OCI-LY7 (cell line): ENCODE measurements around the gene KCNE3.

Source experiments
- CTCF ChIP-seq: fragments of 200-600 bp; sonication (generic); conservative IDR thresholded peaks from 2 replicates; pipeline ENCODE4 v1.5.1; 2014; ENCODE audit warnings: mild to moderate bottlenecking, antibody characterized with exemption, low read length, moderate library complexity, mixed read lengths
- EZH2phosphoT487 ChIP-seq: fragments of 200-600 bp; sonication (generic); IDR thresholded peaks from 2 replicates; pipeline ENCODE4 v1.6.1; 2018; ENCODE audit warnings: low read depth, borderline replicate concordance, mild to moderate bottlenecking, mixed run types, antibody characterized with exemption, low read length, moderate library complexity, mixed read lengths

GRCh38 chr11:74409633-74410032 lies 57.7 kb downstream of the KCNE3 start:
- TF ChIP-seq CTCF, result no peak
- no peak for TF ChIP-seq EZH2phosphoT487
